Measurements from ENCODE around the gene C1QTNF1.

C1QTNF1 gene

GRCh38 chr17:79088247-79088996 lies 64.5 kb downstream of the C1QTNF1 start:
- DNase-seq (ENCODE audit: insufficient read length, low spot score) (no peak), FAIRE-seq (no peak)
- TF ChIP-seq SPI1 (IDR thresholded peaks at IDR 0.05; ENCODE audit: low read depth, low read length) (no peak), TAF1 (IDR thresholded peaks at IDR 0.05; ENCODE audit: low read depth, low read length) (no peak), PAX5 (IDR thresholded peaks at IDR 0.05; ENCODE audit: insufficient read depth, low read length, severe bottlenecking) (no peak), POU2F2 (IDR thresholded peaks at IDR 0.05; ENCODE audit: low read depth, low read length) (no peak), POLR2AphosphoS5 (IDR thresholded peaks at IDR 0.05; ENCODE audit: low read depth, low read length) (no peak), POLR2A (IDR thresholded peaks at IDR 0.05; ENCODE audit: low read depth, low read length) (no peak)

GRCh38 chr17:79088997-79089328 lies 65.0 kb downstream of the C1QTNF1 start:
- FAIRE-seq (no peak), DNase-seq (ENCODE audit: insufficient read length, low spot score) (no peak)
- no peak for TF ChIP-seq POU2F2 (IDR thresholded peaks at IDR 0.05; ENCODE audit: low read depth, low read length)
- TF ChIP-seq POLR2AphosphoS5 (IDR thresholded peaks at IDR 0.05; ENCODE audit: low read depth, low read length), result no peak
- TF ChIP-seq PAX5 (IDR thresholded peaks at IDR 0.05; ENCODE audit: insufficient read depth, low read length, severe bottlenecking), result no peak
- no peak for TF ChIP-seq SPI1 (IDR thresholded peaks at IDR 0.05; ENCODE audit: low read depth, low read length)
- no peak for TF ChIP-seq TAF1 (IDR thresholded peaks at IDR 0.05; ENCODE audit: low read depth, low read length)

- no peak for FAIRE-seq
- no peak for DNase-seq (ENCODE audit: insufficient read length, low spot score)
- TF ChIP-seq SPI1 (IDR thresholded peaks at IDR 0.05; ENCODE audit: low read depth, low read length), result no peak
- TF ChIP-seq TAF1 (IDR thresholded peaks at IDR 0.05; ENCODE audit: low read depth, low read length), result no peak
- TF ChIP-seq POU2F2 (IDR thresholded peaks at IDR 0.05; ENCODE audit: low read depth, low read length), result no peak
- TF ChIP-seq POLR2AphosphoS5 (IDR thresholded peaks at IDR 0.05; ENCODE audit: low read depth, low read length), result no peak
- TF ChIP-seq PAX5 (IDR thresholded peaks at IDR 0.05; ENCODE audit: insufficient read depth, low read length, severe bottlenecking), result no peak
- no peak for TF ChIP-seq POLR2A (IDR thresholded peaks at IDR 0.05; ENCODE audit: low read depth, low read length)
These were observed 65.9 kb downstream of the C1QTNF1 start for GRCh38 chr17:79089720-79090442.

- DNase-seq (ENCODE audit: insufficient read length, low spot score) (no peak), FAIRE-seq (no peak)
- no peak for TF ChIP-seq PAX5 (IDR thresholded peaks at IDR 0.05; ENCODE audit: insufficient read depth, low read length, severe bottlenecking)
- no peak for TF ChIP-seq SPI1 (IDR thresholded peaks at IDR 0.05; ENCODE audit: low read depth, low read length)
- TF ChIP-seq POU2F2 (IDR thresholded peaks at IDR 0.05; ENCODE audit: low read depth, low read length), result no peak
- no peak for TF ChIP-seq POLR2AphosphoS5 (IDR thresholded peaks at IDR 0.05; ENCODE audit: low read depth, low read length)
- TF ChIP-seq TAF1 (IDR thresholded peaks at IDR 0.05; ENCODE audit: low read depth, low read length), result no peak
- no peak for TF ChIP-seq POLR2A (IDR thresholded peaks at IDR 0.05; ENCODE audit: low read depth, low read length)
These were observed 66.7 kb downstream of the C1QTNF1 start for GRCh38 chr17:79090443-79091225.

- DNase-seq (ENCODE audit: insufficient read length, low spot score) (no peak), FAIRE-seq (no peak)
- TF ChIP-seq POU2F2 (IDR thresholded peaks at IDR 0.05; ENCODE audit: low read depth, low read length), result no peak
- TF ChIP-seq POLR2A (IDR thresholded peaks at IDR 0.05; ENCODE audit: low read depth, low read length), result no peak
- TF ChIP-seq TAF1 (IDR thresholded peaks at IDR 0.05; ENCODE audit: low read depth, low read length), result no peak
- TF ChIP-seq SPI1 (IDR thresholded peaks at IDR 0.05; ENCODE audit: low read depth, low read length), result no peak
- no peak for TF ChIP-seq POLR2AphosphoS5 (IDR thresholded peaks at IDR 0.05; ENCODE audit: low read depth, low read length)
These were observed 67.3 kb downstream of the C1QTNF1 start for GRCh38 chr17:79091226-79091670.

- TF ChIP-seq SPI1 (IDR thresholded peaks at IDR 0.05; ENCODE audit: low read depth, low read length), result no peak
- TF ChIP-seq PAX5 (IDR thresholded peaks at IDR 0.05; ENCODE audit: insufficient read depth, low read length, severe bottlenecking), result no peak
- no peak for DNase-seq (ENCODE audit: insufficient read length, low spot score)
- no peak for FAIRE-seq
These were observed 68.6 kb downstream of the C1QTNF1 start for GRCh38 chr17:79092567-79092966.

- no peak for FAIRE-seq
- no peak for TF ChIP-seq TAF1 (IDR thresholded peaks at IDR 0.05; ENCODE audit: low read depth, low read length)
- no peak for TF ChIP-seq PAX5 (IDR thresholded peaks at IDR 0.05; ENCODE audit: insufficient read depth, low read length, severe bottlenecking)
- no peak for TF ChIP-seq POU2F2 (IDR thresholded peaks at IDR 0.05; ENCODE audit: low read depth, low read length)
- no peak for TF ChIP-seq SPI1 (IDR thresholded peaks at IDR 0.05; ENCODE audit: low read depth, low read length)
- no peak for TF ChIP-seq POLR2A (IDR thresholded peaks at IDR 0.05; ENCODE audit: low read depth, low read length)
- TF ChIP-seq POLR2AphosphoS5 (IDR thresholded peaks at IDR 0.05; ENCODE audit: low read depth, low read length), result no peak
- no peak for DNase-seq (ENCODE audit: insufficient read length, low spot score)
These were observed 69.3 kb downstream of the C1QTNF1 start for GRCh38 chr17:79093270-79093669.

GRCh38 chr17:79094261-79094660 lies 70.3 kb downstream of the C1QTNF1 start:
- TF ChIP-seq POU2F2 (IDR thresholded peaks at IDR 0.05; ENCODE audit: low read depth, low read length) (no peak), POLR2AphosphoS5 (IDR thresholded peaks at IDR 0.05; ENCODE audit: low read depth, low read length) (no peak), POLR2A (IDR thresholded peaks at IDR 0.05; ENCODE audit: low read depth, low read length) (no peak), TAF1 (IDR thresholded peaks at IDR 0.05; ENCODE audit: low read depth, low read length) (no peak), SPI1 (IDR thresholded peaks at IDR 0.05; ENCODE audit: low read depth, low read length) (no peak), PAX5 (IDR thresholded peaks at IDR 0.05; ENCODE audit: insufficient read depth, low read length, severe bottlenecking) (no peak)
- FAIRE-seq (no peak), DNase-seq (ENCODE audit: insufficient read length, low spot score) (no peak)

- TF ChIP-seq POLR2A (IDR thresholded peaks at IDR 0.05; ENCODE audit: low read depth, low read length) (no peak), SPI1 (IDR thresholded peaks at IDR 0.05; ENCODE audit: low read depth, low read length) (no peak), TAF1 (IDR thresholded peaks at IDR 0.05; ENCODE audit: low read depth, low read length) (no peak), PAX5 (IDR thresholded peaks at IDR 0.05; ENCODE audit: insufficient read depth, low read length, severe bottlenecking) (no peak), POLR2AphosphoS5 (IDR thresholded peaks at IDR 0.05; ENCODE audit: low read depth, low read length) (no peak), POU2F2 (IDR thresholded peaks at IDR 0.05; ENCODE audit: low read depth, low read length) (no peak)
- no peak for DNase-seq (ENCODE audit: insufficient read length, low spot score)
- no peak for FAIRE-seq
These were observed 71.5 kb downstream of the C1QTNF1 start for GRCh38 chr17:79095345-79096055.

Measured in GM12891 (cell line).